Astrocyte (in vitro differentiated cells and primary cell): ENCODE data around the gene RALB. TPM values are rescaled to one million over a fixed set of nuclear protein-coding genes. Genes with fewer than 3 reads are reported as not detected.

Experiments used
- DNase-seq: peaks from one replicate; pipeline ENCODE4 v3.0.0-alpha.2; 2010; ENCODE audit warnings: low read depth
- FAIRE-seq: peaks from 2 replicates; lab custom pipeline; 2011; peaks lifted over from hg19 to GRCh38; lab: Jason Lieb, UNC
- H2AFZ ChIP-seq: 2 replicates; pipeline ENCODE4 v1.6.0; 2012; ENCODE audit warnings: low read depth, low read length, inconsistent platforms
- H3K27ac ChIP-seq: 2 replicates; pipeline ENCODE4 v1.5.1; 2011; ENCODE audit warnings: low read depth, low read length, inconsistent platforms
- H3K27me3 ChIP-seq: 2 replicates; pipeline ENCODE4 v1.6.0; 2011; ENCODE audit warnings: low read length, inconsistent platforms; ENCODE audit not compliant: insufficient read depth
- H3K36me3 ChIP-seq: 2 replicates; pipeline ENCODE4 v1.5.1; 2011; ENCODE audit warnings: low read length, inconsistent platforms; ENCODE audit not compliant: insufficient read depth
- H3K4me1 ChIP-seq: 2 replicates; pipeline ENCODE4 v1.5.1; 2011; ENCODE audit warnings: low read length, inconsistent platforms; ENCODE audit not compliant: insufficient read depth
- H3K4me2 ChIP-seq: 2 replicates; pipeline ENCODE4 v1.6.0; 2012; ENCODE audit warnings: low read length, inconsistent platforms
- H3K4me3 ChIP-seq: 2 replicates; pipeline ENCODE4 v1.5.1; 2011; ENCODE audit warnings: low read depth, mild to moderate bottlenecking, low read length, inconsistent platforms; ENCODE audit not compliant: insufficient read depth
- H3K79me2 ChIP-seq: 2 replicates; pipeline ENCODE4 v1.6.0; 2012; ENCODE audit warnings: mild to moderate bottlenecking, low read length, inconsistent platforms; ENCODE audit not compliant: insufficient read depth
- H3K9ac ChIP-seq: 2 replicates; pipeline ENCODE4 v1.6.0; 2012; ENCODE audit warnings: mild to moderate bottlenecking, low read length, inconsistent platforms
- H3K9me3 ChIP-seq: 2 replicates; pipeline ENCODE4 v1.5.1; 2012; ENCODE audit warnings: low read depth, mild to moderate bottlenecking, low read length, inconsistent platforms; ENCODE audit not compliant: insufficient read depth
- H4K20me1 ChIP-seq: 2 replicates; pipeline ENCODE4 v1.6.0; 2012; ENCODE audit warnings: low read length, inconsistent platforms; ENCODE audit not compliant: insufficient read depth
- H3K27ac Mint-ChIP-seq: one replicate; pipeline ENCODE4 v1.8.0; 2021; ENCODE audit warnings: mild to moderate bottlenecking, mixed read lengths; ENCODE audit not compliant: unreplicated experiment
- H3K27me3 Mint-ChIP-seq: one replicate; pipeline ENCODE4 v1.8.0; 2021; ENCODE audit warnings: low read depth, mixed read lengths; ENCODE audit not compliant: unreplicated experiment
- H3K36me3 Mint-ChIP-seq: one replicate; pipeline ENCODE4 v1.8.0; 2021; ENCODE audit warnings: low read depth, mixed read lengths; ENCODE audit not compliant: unreplicated experiment
- H3K4me1 Mint-ChIP-seq: one replicate; pipeline ENCODE4 v1.8.0; 2021; ENCODE audit warnings: low read depth, mixed read lengths; ENCODE audit not compliant: unreplicated experiment
- H3K4me3 Mint-ChIP-seq: one replicate; pipeline ENCODE4 v1.8.0; 2021; ENCODE audit warnings: mild to moderate bottlenecking, moderate library complexity, mixed read lengths; ENCODE audit not compliant: unreplicated experiment
- H3K9me3 Mint-ChIP-seq: one replicate; pipeline ENCODE4 v1.8.0; 2021; ENCODE audit warnings: mild to moderate bottlenecking, mixed read lengths; ENCODE audit not compliant: unreplicated experiment
- EZH2 ChIP-seq: IDR thresholded peaks from 2 replicates; pipeline ENCODE4 v1.6.1; 2012; ENCODE audit warnings: mild to moderate bottlenecking, low read length, inconsistent platforms; ENCODE audit not compliant: insufficient read depth
- total RNA-seq: library from RNA; stranded (reverse); gene quantifications from 2 replicates; pipeline ENCODE4 v1.2.1, GENCODE V29; 2021
- TF ChIP-seq, protein P1 (sequence below): IDR thresholded peaks from 2 replicates; pipeline ENCODE4 v1.5.1; 2011; ENCODE audit warnings: low read depth, mild to moderate bottlenecking, inconsistent platforms, low read length, moderate library complexity; ENCODE audit not compliant: insufficient read depth

RALB gene
- total RNA-seq, 1 donor from 2014 or later, result 44.5 TPM

DNA sequence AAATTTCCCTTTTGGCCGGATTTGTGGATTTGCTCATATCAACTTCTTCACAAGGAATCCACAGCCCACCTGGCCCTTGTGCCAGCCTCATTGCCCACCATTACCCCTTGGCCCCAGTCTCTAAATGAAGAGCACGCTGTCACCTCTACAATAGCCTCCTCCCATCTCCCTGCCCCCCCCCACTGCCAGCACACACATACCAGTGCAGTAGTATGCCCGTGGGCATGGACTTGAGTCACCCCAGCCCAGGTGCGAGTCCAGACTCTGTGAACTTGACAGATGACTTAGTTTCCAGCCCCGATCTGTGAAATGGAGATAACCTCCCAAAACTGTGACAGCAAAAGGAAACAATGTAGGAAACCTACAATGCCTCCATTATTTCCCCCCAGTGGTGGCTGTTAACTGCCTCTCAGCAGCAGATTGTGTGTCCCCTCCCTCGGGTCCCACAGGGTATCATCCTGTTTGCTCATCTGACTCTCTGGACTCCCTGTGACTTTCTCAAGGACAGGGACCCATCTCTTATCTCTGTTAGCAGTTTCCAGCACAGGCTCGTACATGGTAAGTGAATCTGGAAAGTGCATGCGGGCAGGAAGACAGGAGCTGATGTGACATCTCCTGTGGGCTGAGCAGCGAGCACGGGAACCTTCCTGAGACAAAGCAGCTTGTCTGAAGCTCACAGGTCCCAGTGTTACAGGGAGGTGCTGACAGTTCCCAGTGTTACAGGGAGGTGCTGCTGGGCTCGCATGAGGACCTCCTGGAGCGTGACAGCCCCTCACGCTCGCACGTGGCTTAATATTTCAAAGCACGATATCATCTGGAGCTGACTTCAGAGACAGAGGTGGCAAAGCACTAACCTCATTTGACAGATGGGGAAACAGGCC is 25.3 kb upstream of the RALB start:
- Histone ChIP-seq H3K27ac (no peak overlapping the region), H3K4me3 (no peak overlapping the region), H3K4me1 (peaks cover 4% of the 10 kb centered on the region), H2AFZ (no peak overlapping the region), H3K9ac (no peak overlapping the region), H3K79me2 (peaks cover 7% of the 10 kb centered on the region), H3K4me2 (no peak overlapping the region), H3K36me3 (no peaks in the 10 kb centered on the region), H4K20me1 (no peaks in the 10 kb centered on the region), H3K27me3 (no peaks in the 10 kb centered on the region), H3K9me3 (peaks cover 4% of the 10 kb centered on the region)
- FAIRE-seq (no peak), DNase-seq (no peak)
- H3K27me3 Mint-ChIP-seq, result peaks cover 54% of the 10 kb centered on the region
- TF ChIP-seq, protein P1, sequence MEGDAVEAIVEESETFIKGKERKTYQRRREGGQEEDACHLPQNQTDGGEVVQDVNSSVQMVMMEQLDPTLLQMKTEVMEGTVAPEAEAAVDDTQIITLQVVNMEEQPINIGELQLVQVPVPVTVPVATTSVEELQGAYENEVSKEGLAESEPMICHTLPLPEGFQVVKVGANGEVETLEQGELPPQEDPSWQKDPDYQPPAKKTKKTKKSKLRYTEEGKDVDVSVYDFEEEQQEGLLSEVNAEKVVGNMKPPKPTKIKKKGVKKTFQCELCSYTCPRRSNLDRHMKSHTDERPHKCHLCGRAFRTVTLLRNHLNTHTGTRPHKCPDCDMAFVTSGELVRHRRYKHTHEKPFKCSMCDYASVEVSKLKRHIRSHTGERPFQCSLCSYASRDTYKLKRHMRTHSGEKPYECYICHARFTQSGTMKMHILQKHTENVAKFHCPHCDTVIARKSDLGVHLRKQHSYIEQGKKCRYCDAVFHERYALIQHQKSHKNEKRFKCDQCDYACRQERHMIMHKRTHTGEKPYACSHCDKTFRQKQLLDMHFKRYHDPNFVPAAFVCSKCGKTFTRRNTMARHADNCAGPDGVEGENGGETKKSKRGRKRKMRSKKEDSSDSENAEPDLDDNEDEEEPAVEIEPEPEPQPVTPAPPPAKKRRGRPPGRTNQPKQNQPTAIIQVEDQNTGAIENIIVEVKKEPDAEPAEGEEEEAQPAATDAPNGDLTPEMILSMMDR, result no peak
- no peak for TF ChIP-seq EZH2
- H3K4me1 Mint-ChIP-seq, result peaks cover 4% of the 10 kb centered on the region
- H3K27ac Mint-ChIP-seq, result no peak overlapping the region
- no peaks in the 10 kb centered on the region for H3K36me3 Mint-ChIP-seq
- peaks cover 3% of the 10 kb centered on the region for H3K9me3 Mint-ChIP-seq
- no peak overlapping the region for H3K4me3 Mint-ChIP-seq

DNA sequence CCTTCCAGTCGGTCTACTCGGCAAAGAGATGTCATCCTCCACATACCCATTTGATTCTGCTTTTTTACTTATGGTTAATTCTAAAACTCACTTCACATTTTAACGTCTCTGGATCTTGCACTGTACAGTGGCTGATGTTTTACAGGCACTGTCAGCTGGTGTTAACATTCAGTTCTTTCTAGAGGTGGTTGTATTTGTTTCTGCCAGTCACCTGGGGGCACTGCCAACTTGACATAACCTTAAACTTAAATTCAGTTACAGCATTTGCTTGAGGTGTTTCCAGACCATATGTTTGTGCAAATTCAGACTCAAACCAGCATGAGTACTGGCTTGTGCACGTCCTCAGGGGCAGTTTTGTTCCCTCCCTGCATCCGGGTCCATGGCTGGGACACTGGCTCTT is 24.1 kb upstream of the RALB start:
- Mint-ChIP-seq H3K27ac (no peak overlapping the region), H3K9me3 (no peaks in the 10 kb centered on the region), H3K36me3 (no peaks in the 10 kb centered on the region), H3K4me1 (peaks cover 3% of the 10 kb centered on the region), H3K27me3 (peaks cover 64% of the 10 kb centered on the region), H3K4me3 (no peak overlapping the region)
- no peak for FAIRE-seq
- no peaks in the 10 kb centered on the region for H3K9me3 ChIP-seq
- no peaks in the 10 kb centered on the region for H3K79me2 ChIP-seq
- no peak overlapping the region for H2AFZ ChIP-seq
- DNase-seq, result no peak
- no peak overlapping the region for H3K9ac ChIP-seq
- no peaks in the 10 kb centered on the region for H3K27me3 ChIP-seq
- TF ChIP-seq, protein P1, result no peak
- no peak for TF ChIP-seq EZH2
- H3K4me3 ChIP-seq, result no peak overlapping the region
- no peak overlapping the region for H3K4me2 ChIP-seq
- no peaks in the 10 kb centered on the region for H4K20me1 ChIP-seq
- no peaks in the 10 kb centered on the region for H3K36me3 ChIP-seq
- no peaks in the 10 kb centered on the region for H3K4me1 ChIP-seq
- H3K27ac ChIP-seq, result no peak overlapping the region

DNA sequence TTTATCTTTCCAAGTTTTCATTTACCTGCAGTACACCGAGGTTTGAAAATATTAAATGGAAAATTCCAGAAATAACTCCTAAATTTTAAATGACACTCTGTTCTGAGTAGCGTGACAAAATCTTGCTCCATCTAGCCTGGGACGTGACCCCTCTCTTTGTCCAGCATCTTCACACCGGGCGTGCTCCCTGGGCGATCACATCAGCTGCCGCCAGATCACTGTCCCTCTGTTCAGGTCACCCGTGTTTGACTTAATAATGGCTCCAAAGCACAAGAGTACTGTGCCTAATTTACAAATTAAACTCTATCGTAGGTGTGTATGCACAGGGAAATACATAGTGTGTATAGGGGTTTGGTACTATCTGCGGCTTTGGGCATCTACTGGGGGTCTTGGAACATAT is 23.3 kb upstream of the RALB start:
- Histone ChIP-seq H2AFZ (no peak overlapping the region), H4K20me1 (no peaks in the 10 kb centered on the region), H3K27ac (no peak overlapping the region), H3K4me1 (no peaks in the 10 kb centered on the region), H3K36me3 (no peaks in the 10 kb centered on the region), H3K4me2 (no peak overlapping the region), H3K4me3 (no peak overlapping the region), H3K79me2 (no peaks in the 10 kb centered on the region), H3K27me3 (no peaks in the 10 kb centered on the region), H3K9me3 (no peaks in the 10 kb centered on the region), H3K9ac (no peak overlapping the region)
- FAIRE-seq (no peak), DNase-seq (no peak)
- no peaks in the 10 kb centered on the region for H3K4me1 Mint-ChIP-seq
- peaks cover 61% of the 10 kb centered on the region for H3K27me3 Mint-ChIP-seq
- no peaks in the 10 kb centered on the region for H3K9me3 Mint-ChIP-seq
- no peak overlapping the region for H3K4me3 Mint-ChIP-seq
- no peak overlapping the region for H3K27ac Mint-ChIP-seq
- no peak for TF ChIP-seq EZH2
- TF ChIP-seq, protein P1, result no peak
- no peaks in the 10 kb centered on the region for H3K36me3 Mint-ChIP-seq
